Measurements from ENCODE around the gene FAAP100. TPM values are rescaled to one million over a fixed set of nuclear protein-coding genes. Genes with fewer than 3 reads are reported as not detected.

Gene FAAP100
- total RNA-seq, 6 donors from 2014 or later = 22.0 to 70.2 (median 32.5) TPM

- Histone ChIP-seq H3K36me3 (peaks cover 8 to 41% (median 24%) of the 10 kb centered on the region in 4 donors), H3K27ac (peak overlapping the region; percentile 13 to 100 (median 95)), H3K27me3 (no peaks in the 10 kb centered on the region), H3K4me1 (peaks cover 17 to 47% (median 32%) of the 10 kb centered on the region in 4 donors), H3K9me3 (no peaks in the 10 kb centered on the region), H3K4me3 (peak overlapping the region; percentile 69 to 92 (median 82))
- 4 to 8% methylated on average over 20 to 22 of the region's 22 CpGs for WGBS, 2 donors
- DNase-seq = no peak
- no peak for TF ChIP-seq EP300 (IDR thresholded peaks at IDR 0.05)
- TF ChIP-seq POLR2AphosphoS5 (IDR thresholded peaks at IDR 0.05) = peak in 1 of 2 donors; percentile 21
- TF ChIP-seq CTCF (IDR thresholded peaks at IDR 0.05) = no peak
- ATAC-seq (ENCODE audit: low FRiP score in 2 of 2) = no peak
These were observed 42.0 kb downstream of the FAAP100 start for GRCh38 chr17:81509972-81510784.

DNA sequence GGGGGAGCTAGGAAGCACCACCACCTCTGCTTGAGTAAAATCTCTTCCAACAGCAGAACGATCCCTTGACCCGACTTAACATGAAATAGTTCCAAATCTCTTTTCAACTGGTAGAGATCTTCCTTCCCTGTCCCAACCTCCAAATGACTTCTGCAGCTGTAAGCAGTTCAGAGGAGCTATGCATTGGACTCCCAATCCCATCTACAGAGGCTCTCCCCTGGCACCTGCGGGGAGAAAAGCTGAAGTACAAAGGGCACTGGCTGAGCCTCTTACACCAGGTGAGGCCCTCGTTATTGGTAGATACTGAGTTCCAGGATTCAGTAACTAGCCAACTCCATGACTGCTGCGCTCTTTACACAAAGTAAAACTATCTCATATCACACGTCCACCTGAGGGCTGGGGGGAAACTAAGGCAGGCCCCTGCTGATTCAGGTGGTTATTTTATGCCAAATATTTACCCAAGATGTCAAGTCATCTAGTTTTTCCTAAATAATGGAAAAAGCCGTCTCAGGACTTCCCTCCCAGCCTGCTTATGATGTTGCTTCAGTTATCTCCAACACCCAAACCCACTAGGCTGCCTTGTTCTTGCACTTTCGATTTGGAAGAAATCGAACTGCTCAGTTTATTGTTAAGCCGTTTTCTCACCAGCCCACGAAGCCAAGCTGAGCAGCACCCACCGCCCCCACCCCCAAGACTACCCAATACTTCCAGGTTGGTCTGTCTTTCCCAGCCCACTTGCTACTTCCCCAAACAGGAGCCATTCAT lies 42.8 kb downstream of the FAAP100 start:
- DNase-seq (no peak), ATAC-seq (ENCODE audit: low FRiP score in 2 of 2) (no peak)
- H3K9me3 ChIP-seq = no peaks in the 10 kb centered on the region
- H3K36me3 ChIP-seq = peaks cover 8 to 41% (median 24%) of the 10 kb centered on the region in 4 donors
- peak overlapping the region; percentile 69 to 92 (median 82) for H3K4me3 ChIP-seq
- H3K4me1 ChIP-seq = peaks cover 17 to 46% (median 30%) of the 10 kb centered on the region in 4 donors
- H3K27me3 ChIP-seq = no peaks in the 10 kb centered on the region
- peak overlapping the region; percentile 41 to 100 (median 95) for H3K27ac ChIP-seq
- TF ChIP-seq POLR2AphosphoS5 (IDR thresholded peaks at IDR 0.05) = no peak
- TF ChIP-seq CTCF (IDR thresholded peaks at IDR 0.05) = no peak
- TF ChIP-seq EP300 (IDR thresholded peaks at IDR 0.05) = no peak
- no peak for TF ChIP-seq POLR2A (IDR thresholded peaks at IDR 0.05)
- 24% methylated on average over 12 of the region's 12 CpGs for WGBS, 2 donors

DNA sequence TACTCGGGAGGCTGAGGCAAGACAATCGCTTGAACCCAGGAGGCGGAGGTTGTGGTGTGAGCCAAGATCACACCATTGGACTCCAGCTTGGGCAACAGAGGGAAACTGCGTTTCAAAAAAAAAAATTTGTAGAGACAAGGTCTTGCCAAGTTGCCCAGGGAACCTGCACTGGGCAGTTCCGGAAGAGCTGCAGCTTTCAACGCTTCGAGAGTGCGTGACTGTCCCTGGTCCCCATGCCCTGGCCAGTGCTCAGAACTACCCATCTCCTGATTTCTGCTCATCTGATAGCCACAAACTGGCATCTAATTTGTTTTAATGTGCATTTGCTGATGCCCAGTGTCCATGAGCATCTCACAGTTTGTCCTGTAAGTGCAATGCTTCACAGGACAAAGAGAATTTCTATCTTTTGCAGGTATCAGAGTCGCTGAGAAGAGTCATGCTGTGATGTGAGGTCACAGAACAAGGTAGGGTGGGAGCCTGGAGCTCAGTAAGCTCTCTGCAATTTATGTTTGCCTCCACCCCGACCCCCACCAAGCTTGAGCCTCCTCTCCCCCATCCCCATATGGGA lies 43.4 kb downstream of the FAAP100 start:
- DNase-seq (no peak), ATAC-seq (ENCODE audit: low FRiP score in 2 of 2) (no peak)
- WGBS, 2 donors = 55 to 62% methylated on average over 10 of the region's 10 CpGs
- peaks cover 17 to 39% (median 23%) of the 10 kb centered on the region in 4 donors for H3K4me1 ChIP-seq
- peaks cover 8 to 41% (median 24%) of the 10 kb centered on the region in 4 donors for H3K36me3 ChIP-seq
- no peaks in the 10 kb centered on the region for H3K27me3 ChIP-seq
- no peaks in the 10 kb centered on the region for H3K9me3 ChIP-seq
- no peak for TF ChIP-seq POLR2A (IDR thresholded peaks at IDR 0.05)
- no peak for TF ChIP-seq POLR2AphosphoS5 (IDR thresholded peaks at IDR 0.05)
- TF ChIP-seq CTCF (IDR thresholded peaks at IDR 0.05) = no peak
- no peak for TF ChIP-seq EP300 (IDR thresholded peaks at IDR 0.05)
- peak overlapping the region in 2 of 4 donors; percentile 17 to 98 for H3K27ac ChIP-seq
- peak overlapping the region; percentile 69 to 92 (median 82) for H3K4me3 ChIP-seq

DNA sequence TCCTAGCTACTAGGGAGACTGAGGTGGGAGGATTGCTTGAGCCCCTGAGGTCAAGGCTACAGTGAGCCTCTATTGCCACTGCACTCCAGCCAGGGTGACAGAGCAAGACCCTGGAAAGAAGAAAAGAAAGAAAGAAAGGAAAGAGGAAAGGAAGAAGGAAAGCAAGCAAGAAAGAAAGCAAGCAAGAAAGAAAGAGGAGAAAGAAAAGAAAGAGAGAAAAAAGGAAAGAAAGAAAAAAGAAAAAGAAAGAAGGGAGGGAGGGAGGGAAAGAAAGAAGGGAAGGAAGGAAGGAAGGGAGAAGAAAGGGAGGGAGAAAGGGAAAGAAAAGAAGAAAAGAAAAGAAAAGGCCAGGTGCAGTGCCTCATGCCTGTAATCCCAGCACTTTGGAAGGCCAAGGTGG lies 48.5 kb downstream of the FAAP100 start:
- no peak overlapping the region for H3K4me3 ChIP-seq
- DNase-seq (no peak), ATAC-seq (ENCODE audit: low FRiP score in 2 of 2) (no peak)
- H3K27ac ChIP-seq = no peak overlapping the region
- peaks cover 0 to 5% (median under 1%) of the 10 kb centered on the region in 4 donors for H3K36me3 ChIP-seq
- no peak for TF ChIP-seq CTCF (IDR thresholded peaks at IDR 0.05)
- TF ChIP-seq POLR2A (IDR thresholded peaks at IDR 0.05) = no peak
- TF ChIP-seq POLR2AphosphoS5 (IDR thresholded peaks at IDR 0.05) = no peak
- peaks cover 0 to 10% (median 9%) of the 10 kb centered on the region in 4 donors for H3K4me1 ChIP-seq
- H3K27me3 ChIP-seq = no peaks in the 10 kb centered on the region
- H3K9me3 ChIP-seq = no peaks in the 10 kb centered on the region

All from upper lobe of left lung (tissue), 6 donors.